Keratinocyte (primary cell): ENCODE measurements around the gene P2RY8.

Experiments used
- CTCF ChIP-seq, 3 experiments: IDR thresholded peaks in 1 of 3; conservative IDR thresholded peaks in 1 of 3; optimal IDR thresholded peaks in 1 of 3; 2 replicates in 2 of 3; 3 replicates in 1 of 3; pipeline versions ENCODE3 to v1.5.1; 2011; ENCODE audit warnings: low read length in 3 of 3, mild to moderate bottlenecking in 3 of 3, moderate library complexity in 2 of 3, control low read depth in 1 of 3, inconsistent platforms in 1 of 3; ENCODE audit not compliant: insufficient read depth in 2 of 3; ENCODE audit errors: extremely low read depth in 1 of 3
- EZH2 ChIP-seq: IDR thresholded peaks from one replicate; pipeline ENCODE4 v1.6.1; 2012; ENCODE audit warnings: inconsistent platforms, mild to moderate bottlenecking, low read length, moderate library complexity

- TF ChIP-seq EZH2 (no peak), CTCF (optimal IDR thresholded peaks at IDR 0.05 in 1 of 3, IDR thresholded peaks at IDR 0.05 in 1 of 3, conservative IDR thresholded peaks at IDR 0.05 in 1 of 3; ENCODE audit: extremely low read depth in 1 of 3, insufficient read depth in 2 of 3, low read length in 3 of 3) (no peak)
Observed at GRCh38 chrX:1442724-1443367, 94.1 kb downstream of the P2RY8 start.
